ENCODE data around the gene AGBL4.

AGBL4 gene

GRCh38 chr1:48940962-48941732 lies 1082.6 kb downstream of the AGBL4 start:
- DNase-seq (ENCODE audit: low spot score): no peak

- DNase-seq (ENCODE audit: low spot score): no peak
Observed at GRCh38 chr1:48940354-48940753, 1083.4 kb downstream of the AGBL4 start.

GRCh38 chr1:48939828-48940227 lies 1083.9 kb downstream of the AGBL4 start:
- no peak for DNase-seq (ENCODE audit: low spot score)

- no peak for DNase-seq (ENCODE audit: low spot score)
Observed at GRCh38 chr1:48939042-48939441, 1084.7 kb downstream of the AGBL4 start.

GRCh38 chr1:48937732-48938131 lies 1086.0 kb downstream of the AGBL4 start:
- DNase-seq (ENCODE audit: low spot score): no peak

- no peak for DNase-seq (ENCODE audit: low spot score)
Observed at GRCh38 chr1:48936436-48936835, 1087.3 kb downstream of the AGBL4 start.

- no peak for DNase-seq (ENCODE audit: low spot score)
Observed at GRCh38 chr1:48932366-48932765, 1091.4 kb downstream of the AGBL4 start.

GRCh38 chr1:48931506-48932192 lies 1092.1 kb downstream of the AGBL4 start:
- no peak for DNase-seq (ENCODE audit: low spot score)

- no peak for DNase-seq (ENCODE audit: low spot score)
Observed at GRCh38 chr1:48930011-48930410, 1093.7 kb downstream of the AGBL4 start.

GRCh38 chr1:48924099-48924498 lies 1099.7 kb downstream of the AGBL4 start:
- no peak for DNase-seq (ENCODE audit: low spot score)

GRCh38 chr1:48923116-48923515 lies 1100.6 kb downstream of the AGBL4 start:
- DNase-seq (ENCODE audit: low spot score): no peak

- DNase-seq (ENCODE audit: low spot score): no peak
Observed at GRCh38 chr1:48920851-48921250, 1102.9 kb downstream of the AGBL4 start.

- DNase-seq (ENCODE audit: low spot score): no peak
Observed at GRCh38 chr1:48917901-48918603, 1105.7 kb downstream of the AGBL4 start.

- DNase-seq (ENCODE audit: low spot score): no peak
Observed at GRCh38 chr1:48917070-48917454, 1106.7 kb downstream of the AGBL4 start.

- no peak for DNase-seq (ENCODE audit: low spot score)
Observed at GRCh38 chr1:48916130-48917069, 1107.4 kb downstream of the AGBL4 start.

GRCh38 chr1:48908606-48909005 lies 1115.1 kb downstream of the AGBL4 start:
- DNase-seq (ENCODE audit: low spot score): no peak

- DNase-seq (ENCODE audit: low spot score): no peak
Observed at GRCh38 chr1:48906729-48907128, 1117.0 kb downstream of the AGBL4 start.

GRCh38 chr1:48906164-48906563 lies 1117.6 kb downstream of the AGBL4 start:
- no peak for DNase-seq (ENCODE audit: low spot score)

- no peak for DNase-seq (ENCODE audit: low spot score)
Observed at GRCh38 chr1:48903291-48903690, 1120.5 kb downstream of the AGBL4 start.

GRCh38 chr1:48898894-48899293 lies 1124.9 kb downstream of the AGBL4 start:
- no peak for DNase-seq (ENCODE audit: low spot score)

GRCh38 chr1:48889615-48890014 lies 1134.1 kb downstream of the AGBL4 start:
- DNase-seq (ENCODE audit: low spot score): no peak

GRCh38 chr1:48889082-48889481 lies 1134.7 kb downstream of the AGBL4 start:
- DNase-seq (ENCODE audit: low spot score): no peak

Data from activated CD4-positive, alpha-beta T cell treated with anti-CD3 and anti-CD28 coated beads, Interleukin-2, Interleukin-4, amounts not matched to agents 100 ng/mL and 50 ng/mL, durations not matched to agents 16 hours and 8 hours (primary cell).